HG02623 (cell line): ENCODE measurements around the gene FGD5.

ENCODE experiments used
- ATAC-seq: cut with Tn5 transposase; IDR thresholded peaks from one replicate; pipeline ENCODE4 v1.9.1; 2021; ENCODE audit warnings: moderate library complexity; ENCODE audit not compliant: unreplicated experiment

FGD5 gene

DNA sequence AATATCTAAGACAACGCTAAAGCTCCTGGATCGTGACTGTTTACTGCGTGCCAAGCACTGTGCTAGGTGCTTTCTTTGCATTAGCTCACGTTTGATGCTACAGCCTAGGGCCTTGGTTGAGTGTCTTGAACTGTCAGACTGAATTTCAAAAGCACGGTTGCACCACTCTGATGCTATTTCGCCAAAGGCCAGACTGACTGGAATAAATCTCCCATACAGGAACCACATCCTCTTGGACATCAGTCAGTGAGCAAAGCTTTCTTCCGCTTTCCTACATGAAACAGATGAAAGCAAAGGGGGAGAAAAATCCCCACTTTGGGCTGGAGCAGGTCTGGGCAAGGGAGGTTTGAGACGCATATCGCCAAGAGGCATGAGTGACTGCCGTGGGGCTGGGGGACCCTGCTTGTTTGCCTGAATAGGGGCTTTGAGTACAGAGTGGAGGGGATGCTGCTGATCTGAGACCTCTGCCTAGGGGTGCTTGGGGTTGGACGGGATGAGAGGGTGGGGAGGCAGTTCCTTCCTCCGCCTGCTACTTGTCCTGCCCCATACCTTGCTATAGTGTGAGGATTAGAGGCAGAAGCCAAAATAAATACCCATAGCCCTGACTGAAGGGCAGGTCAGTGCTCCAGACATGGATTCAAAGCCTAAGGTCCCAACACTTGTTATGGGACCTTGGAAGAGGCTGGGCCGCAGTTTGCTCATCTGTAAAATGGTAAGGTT, 5.3 kb downstream of the FGD5 start:
- no peak for ATAC-seq

DNA sequence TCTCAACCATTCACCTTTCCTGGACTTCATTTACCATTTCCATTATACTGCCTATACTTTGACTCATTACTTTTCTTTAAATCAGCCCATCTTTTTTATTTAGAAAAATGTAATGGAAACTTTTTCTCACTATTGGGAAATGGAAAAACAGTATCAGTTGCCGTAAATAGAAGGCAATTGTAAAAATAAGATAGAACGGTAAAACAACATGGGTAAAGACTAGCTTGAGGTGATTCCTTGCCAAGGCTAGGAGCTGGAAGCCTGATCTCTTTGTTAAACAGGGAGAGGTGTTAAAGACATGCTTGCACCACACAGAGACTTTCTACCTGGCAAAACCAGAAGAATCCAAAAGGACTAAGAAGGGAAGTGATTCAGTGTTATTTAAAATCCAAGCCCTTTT, 5.9 kb downstream of the FGD5 start:
- ATAC-seq: no peak

- no peak for ATAC-seq
Measured at GRCh38 chr3:14826069-14826468, 7.3 kb downstream of the FGD5 start.

GRCh38 chr3:14827776-14828175, 9.0 kb downstream of the FGD5 start:
- no peak for ATAC-seq

GRCh38 chr3:14829811-14830210, 11.0 kb downstream of the FGD5 start:
- ATAC-seq: no peak

- ATAC-seq: no peak
Measured at GRCh38 chr3:14831916-14832450, 13.2 kb downstream of the FGD5 start.

DNA sequence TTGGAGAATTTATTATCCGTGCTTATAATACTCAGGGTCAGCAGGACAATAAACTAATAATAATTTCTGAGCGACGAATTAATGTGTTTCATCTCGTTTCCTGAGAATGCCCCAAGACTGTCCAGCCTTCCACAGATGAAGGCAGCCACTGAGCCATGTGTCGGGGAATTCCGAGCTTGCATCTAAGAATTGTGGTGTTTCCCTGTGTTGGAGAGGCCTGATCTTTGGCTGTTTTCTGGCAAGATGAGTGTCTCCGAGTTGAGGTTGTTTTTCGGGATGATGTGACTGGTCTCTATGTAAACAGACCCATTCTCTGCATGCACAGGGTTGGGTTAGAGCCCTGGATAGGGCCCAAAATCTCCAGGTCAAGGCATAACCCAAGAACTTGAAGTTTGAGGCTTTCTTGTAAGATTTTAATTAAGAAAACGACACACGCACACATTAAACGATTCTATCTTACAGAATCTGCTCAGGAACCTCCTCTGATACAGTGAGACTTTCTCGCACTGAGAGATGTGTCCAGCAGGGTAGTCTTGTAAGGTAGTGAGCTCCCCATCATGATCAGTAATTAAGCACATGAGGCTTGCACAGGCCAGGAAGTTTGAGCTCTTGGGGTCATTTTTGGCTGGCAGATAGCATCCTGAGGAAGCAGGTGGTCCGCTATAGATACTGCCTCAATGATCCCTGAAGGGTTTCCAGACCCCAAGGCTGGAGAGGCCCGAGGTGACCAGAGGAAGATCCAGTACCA, 14.4 kb downstream of the FGD5 start:
- no peak for ATAC-seq

- ATAC-seq: no peak
Measured at GRCh38 chr3:14834121-14834520, 15.4 kb downstream of the FGD5 start.

DNA sequence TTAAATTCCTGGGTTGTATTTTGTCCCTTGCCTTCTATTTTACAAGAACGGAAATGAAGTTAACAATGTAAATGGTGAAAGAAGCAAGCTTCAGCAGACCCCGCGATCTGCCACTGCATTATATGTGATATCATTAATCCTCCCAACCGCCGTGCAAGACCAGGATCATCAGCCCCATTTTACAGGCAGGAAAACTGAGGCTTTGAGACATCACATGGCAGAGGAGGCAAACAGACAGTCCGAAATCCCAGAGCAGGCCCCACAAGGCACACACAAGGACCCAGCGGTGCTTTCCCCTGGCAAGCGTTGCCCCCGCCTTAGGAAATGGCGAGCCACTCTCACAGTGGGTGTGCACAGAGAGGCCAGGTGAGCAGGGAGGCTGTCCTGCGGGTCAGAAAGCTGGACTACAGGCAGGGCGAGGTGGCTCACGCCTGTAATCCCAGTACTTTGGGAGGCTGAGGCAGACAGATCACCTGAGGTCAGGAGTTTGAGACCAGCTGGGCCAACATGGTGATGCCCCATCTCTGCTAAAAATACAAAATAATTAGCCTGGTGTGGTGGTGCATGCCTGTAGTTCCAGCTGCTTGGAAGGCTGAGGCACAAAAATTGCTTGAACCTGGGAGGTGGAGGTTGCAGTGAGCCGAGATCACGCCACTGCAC, 16.2 kb downstream of the FGD5 start:
- no peak for ATAC-seq

DNA sequence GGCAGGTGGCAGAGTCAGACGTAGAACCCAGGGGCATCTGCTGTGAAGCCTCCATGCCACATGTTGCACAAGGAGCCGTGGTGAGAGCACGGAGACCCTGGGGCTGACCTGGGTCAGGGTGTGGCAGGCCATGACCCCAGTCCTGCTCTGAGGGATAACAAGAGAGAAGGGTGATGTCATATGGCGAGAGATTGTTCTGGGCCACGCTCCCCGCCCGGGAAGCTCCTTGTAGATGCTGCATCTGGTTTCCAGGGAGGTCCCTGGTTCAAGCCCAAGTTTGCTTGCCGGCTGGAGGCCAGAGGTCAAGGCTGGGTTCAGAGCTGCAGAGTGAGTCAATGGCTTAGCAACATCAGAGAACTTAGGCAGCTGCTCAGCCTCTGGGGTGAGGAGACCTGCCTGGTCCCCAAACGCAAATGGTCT, 17.3 kb downstream of the FGD5 start:
- no peak for ATAC-seq

DNA sequence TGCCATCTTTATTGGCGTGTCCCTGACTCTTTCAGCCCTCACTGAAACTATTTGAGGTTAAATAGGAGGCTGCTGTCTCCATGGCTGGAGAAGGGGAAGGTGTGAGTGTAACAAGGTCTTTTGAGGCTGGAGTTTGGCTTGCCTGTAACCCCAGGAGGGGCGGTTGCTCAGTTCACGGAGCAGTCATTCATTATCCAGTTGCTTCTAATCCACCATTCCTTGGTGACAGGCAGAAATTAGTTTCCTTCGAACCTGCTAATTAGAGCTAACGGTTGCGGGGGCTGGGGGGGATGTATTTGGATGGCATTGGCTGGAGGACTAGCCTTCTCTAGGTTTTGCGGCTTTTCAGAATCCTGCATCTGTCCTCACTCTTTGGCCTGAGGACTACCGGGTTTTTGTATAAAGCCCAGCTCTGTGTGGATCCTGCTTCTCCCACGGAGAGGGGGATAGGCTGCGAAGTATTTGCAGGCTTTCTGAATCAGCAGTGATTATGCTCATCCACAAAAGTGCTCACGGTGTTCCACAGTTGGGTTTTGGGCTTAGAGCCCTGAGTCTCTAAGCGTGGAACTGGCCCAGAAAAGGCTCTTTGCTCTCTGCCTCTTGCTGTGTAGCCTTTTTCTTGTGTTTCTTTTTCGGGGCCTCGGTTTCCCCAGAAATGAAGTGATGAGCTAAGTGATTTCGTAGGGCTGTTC, 18.6 kb downstream of the FGD5 start:
- no peak for ATAC-seq

DNA sequence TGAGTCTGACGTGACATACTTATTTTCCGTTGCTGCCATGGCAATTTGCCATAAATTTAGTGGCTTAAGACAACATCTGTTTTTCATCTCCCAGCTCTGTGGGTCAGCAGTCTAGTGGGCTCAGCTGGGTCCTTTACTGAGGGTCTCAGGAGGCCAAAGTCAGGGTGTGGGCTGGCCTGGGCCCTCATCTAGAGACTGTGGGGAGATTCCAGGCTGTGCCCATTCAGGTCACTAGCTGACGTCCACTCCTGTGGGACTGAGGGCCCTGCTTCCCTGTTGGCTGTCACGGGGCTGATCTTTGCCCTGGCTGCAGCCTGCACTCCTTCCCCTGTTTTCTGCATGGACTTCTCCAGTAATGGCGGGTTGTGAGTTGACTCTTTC, 19.1 kb downstream of the FGD5 start:
- ATAC-seq: no peak

GRCh38 chr3:14839236-14839635, 20.5 kb downstream of the FGD5 start:
- ATAC-seq: no peak

- ATAC-seq: no peak
Measured at GRCh38 chr3:14841836-14842235, 23.1 kb downstream of the FGD5 start.

GRCh38 chr3:14842277-14842676, 23.5 kb downstream of the FGD5 start:
- no peak for ATAC-seq

DNA sequence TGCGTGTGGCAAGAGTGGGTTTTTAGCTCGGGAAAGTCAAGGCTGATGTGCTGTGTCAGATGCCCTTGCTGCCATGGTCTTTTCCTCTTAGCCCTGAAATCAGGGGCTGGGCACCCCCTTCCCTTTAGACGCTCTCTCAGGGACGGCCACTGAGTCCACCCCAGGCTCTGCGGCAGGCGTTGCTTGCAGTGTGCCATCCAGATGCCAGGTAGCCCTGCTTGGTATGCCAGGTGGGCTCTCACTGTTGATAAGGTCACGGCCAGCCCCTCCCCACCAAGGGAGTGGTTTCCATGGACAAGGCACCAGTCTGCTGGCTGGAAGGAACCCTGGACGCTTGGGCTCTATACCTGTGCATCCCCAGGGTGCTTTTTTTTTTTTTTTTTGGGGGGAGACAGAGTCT, 24.6 kb downstream of the FGD5 start:
- no peak for ATAC-seq

- ATAC-seq: no peak
Measured at GRCh38 chr3:14844386-14845170, 25.8 kb downstream of the FGD5 start.

DNA sequence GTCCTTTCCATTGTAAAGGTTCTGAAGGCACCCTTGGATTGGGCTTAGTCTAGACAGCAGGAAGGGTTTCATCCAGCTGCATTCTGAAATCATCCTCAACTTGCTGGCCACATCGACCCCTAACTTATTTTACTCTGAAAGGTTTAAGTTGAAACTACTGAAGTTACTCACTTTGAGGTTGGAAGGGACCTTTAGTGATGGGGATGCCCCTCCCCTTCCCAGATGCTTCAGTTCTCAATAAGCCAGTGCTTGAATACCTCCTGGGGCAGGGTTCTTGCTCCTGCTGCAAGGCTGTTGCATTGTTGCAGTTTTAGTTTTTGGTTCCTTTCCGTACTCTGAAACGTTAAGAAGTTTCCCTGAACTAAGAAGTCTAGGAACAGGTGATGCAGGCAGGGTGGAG, 26.4 kb downstream of the FGD5 start:
- no peak for ATAC-seq

- no peak for ATAC-seq
Measured at GRCh38 chr3:14845826-14846225, 27.1 kb downstream of the FGD5 start.

DNA sequence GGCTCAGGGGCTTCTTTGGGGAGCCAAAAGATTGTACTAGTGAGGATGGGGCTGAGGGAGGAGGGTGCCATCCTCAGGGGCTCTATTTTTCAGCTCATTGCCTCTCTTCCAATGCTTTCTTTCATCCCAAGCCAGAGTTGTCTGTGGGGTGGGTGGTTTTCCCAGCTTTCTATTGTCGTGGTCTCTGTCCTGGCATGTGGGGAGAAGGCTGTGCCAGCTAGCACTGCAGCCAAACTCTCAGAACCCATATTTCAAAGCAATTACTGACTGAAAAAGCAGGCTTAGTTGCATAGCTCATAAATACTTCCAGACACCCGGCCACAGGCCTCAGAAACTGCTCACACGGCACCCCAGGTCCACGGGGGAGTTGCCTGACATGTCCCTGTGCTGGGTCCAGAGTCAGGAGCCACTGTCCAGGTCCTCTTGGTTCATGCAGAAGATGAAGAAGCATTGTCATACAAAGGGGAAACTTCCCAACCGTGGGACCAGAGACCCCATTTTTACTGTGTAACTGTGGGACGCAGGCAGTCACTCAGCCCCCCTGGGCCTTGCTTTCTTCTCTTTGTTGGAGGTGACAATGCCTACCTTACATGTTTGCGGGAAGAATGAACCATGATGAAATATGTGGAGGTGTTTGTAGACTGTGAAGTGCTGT, 27.6 kb downstream of the FGD5 start:
- ATAC-seq: no peak
